SH-SY5Y (cell line): ENCODE measurements around the gene FADS6.

Experiments
- GATA2 ChIP-seq: IDR thresholded peaks from 2 replicates; pipeline ENCODE4 v1.6.1; 2011; ENCODE audit warnings: mild to moderate bottlenecking, low read depth, low read length
- GATA3 ChIP-seq: IDR thresholded peaks from 2 replicates; pipeline ENCODE4 v1.6.1; 2011; ENCODE audit warnings: low read depth, mild to moderate bottlenecking, low read length, moderate library complexity

- no peak for TF ChIP-seq GATA2
- no peak for TF ChIP-seq GATA3
These were observed 33.1 kb downstream of the FADS6 start for GRCh38 chr17:74860229-74860871.
